Esophagus muscularis mucosa (tissue), 4 donors: ENCODE data around the gene ENOX1. TPM values are rescaled to one million over a fixed set of nuclear protein-coding genes. Genes with fewer than 3 reads are reported as not detected.

ENCODE experiments used
- DNase-seq: peaks from one replicate; pipeline ENCODE4 v3.0.0-alpha.2; 2017; ENCODE audit errors: extremely low spot score
- H3K27ac ChIP-seq, 4 donors: fragments of 200-600 bp; sonication (generic); replicated peaks in 1 of 4; 1 replicate in 3 of 4; 2 replicates in 1 of 4; pipeline ENCODE4 v1.5.1; 2016 to 2019; ENCODE audit warnings: mild to moderate bottlenecking in 1 of 4
- H3K27me3 ChIP-seq, 4 donors: fragments of 200-600 bp; sonication (generic); one replicate each; pipeline versions ENCODE4 v1.5.1 to v1.6.0; 2016 to 2019
- H3K36me3 ChIP-seq, 4 donors: fragments of 200-600 bp; sonication (generic); one replicate each; pipeline ENCODE4 v1.5.1; 2016 to 2019
- H3K4me1 ChIP-seq, 4 donors: fragments of 200-600 bp; sonication (generic); one replicate each; pipeline ENCODE4 v1.5.1; 2016 to 2019
- H3K4me3 ChIP-seq, 4 donors: fragments of 200-600 bp; sonication (generic); 1 replicate in 2 of 4; 2 replicates in 2 of 4; pipeline ENCODE4 v1.5.1; 2016 to 2019; ENCODE audit warnings: mild to moderate bottlenecking in 4 of 4, moderate library complexity in 1 of 4
- H3K9me3 ChIP-seq, 4 donors: fragments of 200-600 bp; sonication (generic); 1 replicate in 3 of 4; 2 replicates in 1 of 4; pipeline ENCODE4 v1.5.1; 2016 to 2019
- CTCF ChIP-seq, 3 experiments: fragments of 200-600 bp in 2 of 3; fragments of 450-650 bp in 1 of 3; sonication (generic) in 2 of 3; IDR thresholded peaks; one replicate each; pipeline ENCODE4 v1.5.1; 2017 to 2019; ENCODE audit warnings: antibody characterized with exemption in 3 of 3, mild to moderate bottlenecking in 2 of 3, moderate library complexity in 1 of 3
- EP300 ChIP-seq: sonication (generic); formaldehyde crosslinking; IDR thresholded peaks from one replicate; pipeline ENCODE4 v1.6.1; 2017; ENCODE audit warnings: antibody characterized with exemption
- POLR2A ChIP-seq: fragments of 450-650 bp; IDR thresholded peaks from one replicate; pipeline ENCODE4 v1.6.1; 2017; ENCODE audit warnings: antibody characterized with exemption, moderate library complexity, mild to moderate bottlenecking, low read depth
- POLR2AphosphoS5 ChIP-seq, 2 donors: sonication (generic); formaldehyde crosslinking; IDR thresholded peaks; one replicate each; pipeline ENCODE4 v1.6.1; 2017; ENCODE audit warnings: antibody characterized with exemption in 2 of 2
- WGBS: methylation state at CpG from one replicate; pipeline ENCODE4 v1.1.5; 2018; 5-methylcytosine and 5-hydroxymethylcytosine counted together
- intact Hi-C: fragments of 100-400 bp; cut with DNase I; formaldehyde crosslinking; loops from one replicate; pipeline ENCODE4 v1.15.1; 2023
- total RNA-seq, 4 donors: library from RNA; depleted of rRNA; stranded (reverse); fragments of >200 nt; gene quantifications; one replicate each; pipeline versions ENCODE4 v1.1.0 to v1.2.1, GENCODE V29; 2016

ENOX1 gene
- total RNA-seq, 4 donors from 2014 or later = 9.3 to 14.1 (median 12.4) TPM

- no peak overlapping the region for H3K4me3 ChIP-seq
- H3K27me3 ChIP-seq = no peaks in the 10 kb centered on the region
- no peaks in the 10 kb centered on the region for H3K36me3 ChIP-seq
- H3K9me3 ChIP-seq = no peaks in the 10 kb centered on the region
- intact Hi-C loops = loop anchor here (5.0 kb wide), 1 partner anchor 124 kb away; the partner anchor contains the start of gene ENOX1
- DNase-seq = no peak
- 44% methylated on average over 3 of the region's 3 CpGs for WGBS
- peaks cover 15 to 36% (median 31%) of the 10 kb centered on the region in 4 donors for H3K4me1 ChIP-seq
- H3K27ac ChIP-seq = peak overlapping the region in 2 of 4 donors; percentile 66 to 71
- no peak for TF ChIP-seq POLR2AphosphoS5 (IDR thresholded peaks at IDR 0.05)
These were observed 123.2 kb downstream of the ENOX1 start for GRCh38 chr13:43663474-43664090.

GRCh38 chr13:43662976-43663375 is 123.8 kb downstream of the ENOX1 start:
- Histone ChIP-seq H3K27ac (peak overlapping the region in 2 of 4 donors; percentile 66 to 71), H3K4me1 (peaks cover 15 to 36% (median 30%) of the 10 kb centered on the region in 4 donors), H3K9me3 (no peaks in the 10 kb centered on the region), H3K4me3 (no peak overlapping the region), H3K36me3 (no peaks in the 10 kb centered on the region), H3K27me3 (no peaks in the 10 kb centered on the region)
- intact Hi-C loops = loop anchor here (5.0 kb wide), 1 partner anchor 124 kb away; the partner anchor contains the start of gene ENOX1
- no peak for TF ChIP-seq CTCF (IDR thresholded peaks at IDR 0.05)
- no peak for TF ChIP-seq POLR2AphosphoS5 (IDR thresholded peaks at IDR 0.05)
- TF ChIP-seq EP300 = no peak
- TF ChIP-seq POLR2A = no peak
- DNase-seq = no peak

GRCh38 chr13:43661161-43661830 is 125.5 kb downstream of the ENOX1 start:
- no peaks in the 10 kb centered on the region for H3K27me3 ChIP-seq
- H3K36me3 ChIP-seq = no peaks in the 10 kb centered on the region
- TF ChIP-seq EP300 (no peak), CTCF (IDR thresholded peaks at IDR 0.05) (no peak), POLR2AphosphoS5 (IDR thresholded peaks at IDR 0.05) (no peak), POLR2A (no peak)
- H3K4me3 ChIP-seq = no peak overlapping the region
- no peak for DNase-seq
- intact Hi-C loops = loop anchor here (5.0 kb wide), 1 partner anchor 126 kb away; the partner anchor contains the start of gene ENOX1
- H3K4me1 ChIP-seq = peaks cover 15 to 36% (median 30%) of the 10 kb centered on the region in 4 donors
- 76% methylated on average over 6 of the region's 6 CpGs for WGBS
- H3K27ac ChIP-seq = no peak overlapping the region
- H3K9me3 ChIP-seq = no peaks in the 10 kb centered on the region

- no peaks in the 10 kb centered on the region for H3K27me3 ChIP-seq
- no peak overlapping the region for H3K27ac ChIP-seq
- intact Hi-C loops = no loop called here
- DNase-seq = no peak
- H3K9me3 ChIP-seq = no peaks in the 10 kb centered on the region
- TF ChIP-seq POLR2A (no peak), CTCF (IDR thresholded peaks at IDR 0.05) (no peak), POLR2AphosphoS5 (IDR thresholded peaks at IDR 0.05) (no peak), EP300 (no peak)
- H3K4me1 ChIP-seq = peaks cover 0 to 2% (median 0%) of the 10 kb centered on the region in 4 donors
- WGBS = 87% methylated on average over 3 of the region's 3 CpGs
- no peak overlapping the region for H3K4me3 ChIP-seq
- no peaks in the 10 kb centered on the region for H3K36me3 ChIP-seq
These were observed 129.3 kb downstream of the ENOX1 start for GRCh38 chr13:43657485-43657884.

GRCh38 chr13:43653980-43654379 is 132.8 kb downstream of the ENOX1 start:
- DNase-seq = no peak
- Histone ChIP-seq H3K4me1 (no peaks in the 10 kb centered on the region), H3K36me3 (no peaks in the 10 kb centered on the region), H3K4me3 (no peak overlapping the region), H3K27ac (no peak overlapping the region), H3K9me3 (no peaks in the 10 kb centered on the region), H3K27me3 (no peaks in the 10 kb centered on the region)
- TF ChIP-seq CTCF (IDR thresholded peaks at IDR 0.05) (no peak), EP300 (no peak), POLR2A (no peak), POLR2AphosphoS5 (IDR thresholded peaks at IDR 0.05) (no peak)
- intact Hi-C loops = no loop called here
- 100% methylated on average over 1 of the region's 1 CpG for WGBS
